Glomerular endothelial cell (primary cell): ENCODE measurements around the gene RELT. TPM values are rescaled to one million over a fixed set of nuclear protein-coding genes. Genes with fewer than 3 reads are reported as not detected.

Experiments
- DNase-seq: peaks from one replicate; pipeline ENCODE4 v3.0.0-alpha.2; 2011; ENCODE audit warnings: low read depth, low spot score; ENCODE audit errors: extremely low read depth
- total RNA-seq: library from RNA; depleted of rRNA; stranded (reverse); fragments of >200 nt; gene quantifications from 2 replicates; pipeline ENCODE4 v1.2.3, GENCODE V29; 2015

RELT gene
- total RNA-seq, 1 donor from 2014 or later: 18.5 TPM

GRCh38 chr11:73389916-73390315 lies 13.7 kb downstream of the RELT start:
- no peak for DNase-seq

- no peak for DNase-seq
Observed at GRCh38 chr11:73390601-73391565, 14.7 kb downstream of the RELT start.

- no peak for DNase-seq
Observed at GRCh38 chr11:73391665-73392064, 15.5 kb downstream of the RELT start.

GRCh38 chr11:73392108-73393010 lies 16.2 kb downstream of the RELT start:
- DNase-seq: no peak

GRCh38 chr11:73393011-73393380 lies 16.8 kb downstream of the RELT start:
- no peak for DNase-seq

GRCh38 chr11:73393479-73394415 lies 17.5 kb downstream of the RELT start:
- DNase-seq: no peak

- no peak for DNase-seq
Observed at GRCh38 chr11:73394416-73395296, 18.5 kb downstream of the RELT start.

GRCh38 chr11:73395297-73396208 lies 19.4 kb downstream of the RELT start:
- DNase-seq: no peak

GRCh38 chr11:73396251-73396930 lies 20.2 kb downstream of the RELT start:
- no peak for DNase-seq

- no peak for DNase-seq
Observed at GRCh38 chr11:73396985-73397384, 20.8 kb downstream of the RELT start.

GRCh38 chr11:73397468-73398131 lies 21.4 kb downstream of the RELT start:
- DNase-seq: no peak

GRCh38 chr11:73398132-73398526 lies 21.9 kb downstream of the RELT start:
- no peak for DNase-seq

GRCh38 chr11:73398721-73399120 lies 22.5 kb downstream of the RELT start:
- no peak for DNase-seq

GRCh38 chr11:73399159-73399590 lies 23.0 kb downstream of the RELT start:
- DNase-seq: no peak

- DNase-seq: no peak
Observed at GRCh38 chr11:73399636-73400035, 23.4 kb downstream of the RELT start.

GRCh38 chr11:73400293-73400692 lies 24.1 kb downstream of the RELT start:
- DNase-seq: no peak

- no peak for DNase-seq
Observed at GRCh38 chr11:73401217-73401923, 25.2 kb downstream of the RELT start.
